NCI-H2107 treated with DMSO at 0.1 percent for 48 hours (cell line): ENCODE measurements around the gene UMOD.

Experiments
- DNase-seq: peaks from one replicate; lab custom pipeline; 2025; ENCODE audit not compliant: unreplicated experiment; lab: John Stamatoyannopoulos, UW

Gene UMOD

GRCh38 chr16:20352615-20353014 lies at the start of gene UMOD:
UMOD (minus strand) TSS chr16:20352715; CDS start chr16:20350737, 1,978 bp downstream.
- no peak for DNase-seq

GRCh38 chr16:20401475-20402016 lies 49.0 kb upstream of the UMOD start:
- DNase-seq = no peak

GRCh38 chr16:20401066-20401465 lies 48.6 kb upstream of the UMOD start:
- no peak for DNase-seq

- DNase-seq = no peak
Measured at GRCh38 chr16:20399185-20399584, 46.7 kb upstream of the UMOD start.

GRCh38 chr16:20398603-20399002 lies 46.1 kb upstream of the UMOD start:
- DNase-seq = no peak

GRCh38 chr16:20397468-20398074 lies 45.1 kb upstream of the UMOD start:
- DNase-seq = no peak

GRCh38 chr16:20396846-20397467 lies 44.4 kb upstream of the UMOD start:
- DNase-seq = no peak

- no peak for DNase-seq
Measured at GRCh38 chr16:20395946-20396345, 43.4 kb upstream of the UMOD start.

GRCh38 chr16:20393801-20394577 lies 41.5 kb upstream of the UMOD start:
- no peak for DNase-seq

- DNase-seq = no peak
Measured at GRCh38 chr16:20391045-20391444, 38.5 kb upstream of the UMOD start.

GRCh38 chr16:20388854-20389253 lies 36.3 kb upstream of the UMOD start:
- no peak for DNase-seq

- no peak for DNase-seq
Measured at GRCh38 chr16:20387978-20388377, 35.5 kb upstream of the UMOD start.

- DNase-seq = peak; percentile 24
Measured at GRCh38 chr16:20385844-20386832, 33.6 kb upstream of the UMOD start.

- peak; percentile 81 for DNase-seq
Measured at GRCh38 chr16:20383106-20384029, 30.9 kb upstream of the UMOD start.

- DNase-seq = no peak
Measured at GRCh38 chr16:20382202-20382948, 29.9 kb upstream of the UMOD start.

GRCh38 chr16:20380782-20381181 lies 28.3 kb upstream of the UMOD start:
- no peak for DNase-seq

GRCh38 chr16:20377181-20377580 lies 24.7 kb upstream of the UMOD start:
- DNase-seq = no peak

- no peak for DNase-seq
Measured at GRCh38 chr16:20372701-20373100, 20.2 kb upstream of the UMOD start.

- no peak for DNase-seq
Measured at GRCh38 chr16:20369452-20370054, 17.0 kb upstream of the UMOD start.
